Right atrium auricular region (tissue), 2 donors: ENCODE results near the gene PCK1. TPM values are rescaled to one million over a fixed set of nuclear protein-coding genes. Genes with fewer than 3 reads are reported as not detected.

Source experiments
- DNase-seq: peaks from one replicate; pipeline ENCODE4 v3.0.0-alpha.2; 2019; ENCODE audit warnings: low spot score
- H3K27ac ChIP-seq, 2 donors: fragments of 200-600 bp; sonication (generic); 1 replicate in 1 of 2; 2 replicates in 1 of 2; pipeline ENCODE4 v1.5.1; 2016 to 2019
- H3K27me3 ChIP-seq, 2 donors: fragments of 200-600 bp; sonication (generic); one replicate each; pipeline versions ENCODE4 v1.5.1 to v1.6.0; 2017 to 2019
- H3K36me3 ChIP-seq: fragments of 200-600 bp; sonication (generic); one replicate; pipeline ENCODE4 v1.5.1; 2016
- H3K4me1 ChIP-seq, 2 donors: fragments of 200-600 bp; sonication (generic); one replicate each; pipeline versions ENCODE4 v1.5.1 to v1.6.0; 2017 to 2019
- H3K4me3 ChIP-seq, 2 donors: fragments of 200-600 bp; sonication (generic); 1 replicate in 1 of 2; 2 replicates in 1 of 2; pipeline ENCODE4 v1.5.1; 2017 to 2019; ENCODE audit warnings: mild to moderate bottlenecking in 1 of 2, moderate library complexity in 1 of 2
- H3K9me3 ChIP-seq, 2 donors: fragments of 200-600 bp; sonication (generic); one replicate each; pipeline ENCODE4 v1.5.1; 2019
- total RNA-seq, 2 donors: library from RNA; depleted of rRNA; stranded (reverse); fragments of >200 nt; gene quantifications; one replicate each; pipeline ENCODE4 v1.1.0, GENCODE V29; 2016
- TF ChIP-seq, protein P1 (sequence below), 2 donors: fragments of 200-600 bp; sonication (generic); IDR thresholded peaks; one replicate each; pipeline ENCODE4 v1.5.1; 2019; ENCODE audit warnings: antibody characterized with exemption in 2 of 2

The PCK1 gene
- total RNA-seq, 2 donors from 2014 or later: 0.52 to 4.7 TPM

DNA sequence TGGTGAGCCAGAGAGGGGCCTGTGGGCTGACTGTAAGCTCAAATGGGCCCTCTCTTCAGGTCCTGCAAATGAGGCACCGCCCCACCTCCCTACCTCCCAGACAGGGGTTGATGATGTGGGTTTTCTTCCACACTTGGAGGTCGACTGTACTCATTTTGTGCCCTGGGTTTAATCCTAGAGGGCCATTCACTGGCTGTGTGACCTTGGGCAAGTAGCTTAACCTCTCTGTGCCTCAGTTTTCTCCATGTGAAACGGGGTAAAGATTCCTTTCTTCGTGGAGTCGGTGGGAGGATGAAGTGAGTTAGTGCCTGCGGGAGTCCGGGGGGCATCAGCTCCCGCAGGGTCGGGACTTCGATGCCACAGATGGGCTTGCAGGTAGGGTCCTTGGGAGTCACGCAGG, 35.4 kb downstream of the PCK1 start:
- peaks cover 0 to 8% of the 10 kb centered on the region in 2 donors for H3K4me1 ChIP-seq
- H3K9me3 ChIP-seq: no peaks in the 10 kb centered on the region
- H3K4me3 ChIP-seq: no peak overlapping the region
- no peak overlapping the region for H3K27ac ChIP-seq
- no peaks in the 10 kb centered on the region for H3K36me3 ChIP-seq
- TF ChIP-seq, protein P1, sequence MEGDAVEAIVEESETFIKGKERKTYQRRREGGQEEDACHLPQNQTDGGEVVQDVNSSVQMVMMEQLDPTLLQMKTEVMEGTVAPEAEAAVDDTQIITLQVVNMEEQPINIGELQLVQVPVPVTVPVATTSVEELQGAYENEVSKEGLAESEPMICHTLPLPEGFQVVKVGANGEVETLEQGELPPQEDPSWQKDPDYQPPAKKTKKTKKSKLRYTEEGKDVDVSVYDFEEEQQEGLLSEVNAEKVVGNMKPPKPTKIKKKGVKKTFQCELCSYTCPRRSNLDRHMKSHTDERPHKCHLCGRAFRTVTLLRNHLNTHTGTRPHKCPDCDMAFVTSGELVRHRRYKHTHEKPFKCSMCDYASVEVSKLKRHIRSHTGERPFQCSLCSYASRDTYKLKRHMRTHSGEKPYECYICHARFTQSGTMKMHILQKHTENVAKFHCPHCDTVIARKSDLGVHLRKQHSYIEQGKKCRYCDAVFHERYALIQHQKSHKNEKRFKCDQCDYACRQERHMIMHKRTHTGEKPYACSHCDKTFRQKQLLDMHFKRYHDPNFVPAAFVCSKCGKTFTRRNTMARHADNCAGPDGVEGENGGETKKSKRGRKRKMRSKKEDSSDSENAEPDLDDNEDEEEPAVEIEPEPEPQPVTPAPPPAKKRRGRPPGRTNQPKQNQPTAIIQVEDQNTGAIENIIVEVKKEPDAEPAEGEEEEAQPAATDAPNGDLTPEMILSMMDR (IDR thresholded peaks at IDR 0.05): no peak
- no peaks in the 10 kb centered on the region for H3K27me3 ChIP-seq
- no peak for DNase-seq

GRCh38 chr20:57596998-57597939, 36.4 kb downstream of the PCK1 start:
- Histone ChIP-seq H3K4me1 (peaks cover 0 to 8% of the 10 kb centered on the region in 2 donors), H3K27ac (no peak overlapping the region), H3K27me3 (no peaks in the 10 kb centered on the region), H3K36me3 (no peaks in the 10 kb centered on the region), H3K4me3 (no peak overlapping the region), H3K9me3 (no peaks in the 10 kb centered on the region)
- DNase-seq: no peak
- TF ChIP-seq, protein P1 (IDR thresholded peaks at IDR 0.05): peak; percentile 94 to 99

- Histone ChIP-seq H3K27me3 (no peaks in the 10 kb centered on the region), H3K4me1 (peaks cover 0 to 8% of the 10 kb centered on the region in 2 donors), H3K4me3 (no peak overlapping the region), H3K9me3 (no peaks in the 10 kb centered on the region), H3K27ac (no peak overlapping the region), H3K36me3 (no peaks in the 10 kb centered on the region)
- DNase-seq: no peak
- TF ChIP-seq, protein P1 (IDR thresholded peaks at IDR 0.05): no peak
Observed at GRCh38 chr20:57598060-57598459, 37.1 kb downstream of the PCK1 start.

GRCh38 chr20:57598491-57598890, 37.6 kb downstream of the PCK1 start:
- no peak for DNase-seq

GRCh38 chr20:57600320-57601210, 39.7 kb downstream of the PCK1 start:
- DNase-seq: no peak
- TF ChIP-seq, protein P1 (IDR thresholded peaks at IDR 0.05): no peak
- no peaks in the 10 kb centered on the region for H3K27me3 ChIP-seq
- H3K36me3 ChIP-seq: no peaks in the 10 kb centered on the region
- no peaks in the 10 kb centered on the region for H3K9me3 ChIP-seq
- H3K4me3 ChIP-seq: no peak overlapping the region
- peaks cover 0 to 8% of the 10 kb centered on the region in 2 donors for H3K4me1 ChIP-seq
- H3K27ac ChIP-seq: no peak overlapping the region

More at GRCh38 chr20:57598491-57598890, 37.6 kb downstream of the PCK1 start:
- H3K9me3 ChIP-seq: no peaks in the 10 kb centered on the region
- no peak overlapping the region for H3K4me3 ChIP-seq
- TF ChIP-seq, protein P1 (IDR thresholded peaks at IDR 0.05): no peak
- no peak overlapping the region for H3K27ac ChIP-seq
- no peaks in the 10 kb centered on the region for H3K36me3 ChIP-seq
- H3K4me1 ChIP-seq: peaks cover 0 to 8% of the 10 kb centered on the region in 2 donors
- H3K27me3 ChIP-seq: no peaks in the 10 kb centered on the region
